ENCODE results near the gene RAB40C. TPM values are rescaled to one million over a fixed set of nuclear protein-coding genes. Genes with fewer than 3 reads are reported as not detected.

Gene RAB40C
- total and polyA plus RNA-seq, 9 of the 15 experiments (the other 6 are each of a cell fraction or from before 2014, with no cell fraction given), result 0.17 to 23.4 (median 8.7) TPM

DNA sequence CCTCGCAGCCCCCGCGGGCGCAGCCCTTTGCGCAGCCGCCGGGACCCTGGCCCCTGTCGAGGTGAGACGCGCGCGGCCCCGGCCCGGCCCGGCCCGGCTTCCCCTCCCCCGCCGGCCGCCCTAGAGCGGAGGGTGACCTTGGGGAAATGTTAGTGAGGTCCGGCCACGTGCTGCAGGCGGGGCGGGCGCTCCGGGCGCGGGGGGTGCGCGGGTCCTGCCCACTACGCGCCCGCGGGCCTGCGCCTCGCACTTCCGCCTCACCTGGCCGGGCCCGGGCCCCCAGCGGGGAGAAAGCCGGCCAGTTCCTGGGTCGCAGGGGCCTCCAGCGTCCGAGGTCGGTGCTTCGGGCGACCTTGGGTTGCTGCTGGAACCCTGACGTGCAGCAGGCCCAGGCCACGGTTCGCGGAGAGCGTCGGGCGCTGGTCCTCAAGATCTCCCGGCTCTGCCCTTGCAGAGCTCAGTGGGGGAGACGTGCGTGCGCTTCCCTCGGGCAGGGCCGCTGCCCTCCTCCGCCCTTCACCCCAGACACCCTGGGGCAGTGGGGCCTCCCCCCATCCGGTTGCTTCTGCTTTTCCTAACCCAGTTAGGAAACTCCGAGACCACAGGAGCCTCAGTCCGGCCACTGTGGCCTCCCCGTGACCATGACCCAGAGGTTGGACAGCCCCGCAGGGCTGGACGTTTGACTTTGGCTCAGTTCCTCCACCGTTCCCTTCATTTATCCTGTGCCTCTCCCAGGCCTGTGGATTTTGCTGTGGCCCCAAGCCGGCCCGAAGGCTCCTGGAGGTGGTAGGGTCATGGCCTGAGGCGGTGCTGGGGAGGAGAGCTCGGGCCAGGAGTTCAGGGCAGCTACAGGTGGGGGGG lies 52.6 kb downstream of the RAB40C start (continued):
- TF ChIP-seq, protein P1, sequence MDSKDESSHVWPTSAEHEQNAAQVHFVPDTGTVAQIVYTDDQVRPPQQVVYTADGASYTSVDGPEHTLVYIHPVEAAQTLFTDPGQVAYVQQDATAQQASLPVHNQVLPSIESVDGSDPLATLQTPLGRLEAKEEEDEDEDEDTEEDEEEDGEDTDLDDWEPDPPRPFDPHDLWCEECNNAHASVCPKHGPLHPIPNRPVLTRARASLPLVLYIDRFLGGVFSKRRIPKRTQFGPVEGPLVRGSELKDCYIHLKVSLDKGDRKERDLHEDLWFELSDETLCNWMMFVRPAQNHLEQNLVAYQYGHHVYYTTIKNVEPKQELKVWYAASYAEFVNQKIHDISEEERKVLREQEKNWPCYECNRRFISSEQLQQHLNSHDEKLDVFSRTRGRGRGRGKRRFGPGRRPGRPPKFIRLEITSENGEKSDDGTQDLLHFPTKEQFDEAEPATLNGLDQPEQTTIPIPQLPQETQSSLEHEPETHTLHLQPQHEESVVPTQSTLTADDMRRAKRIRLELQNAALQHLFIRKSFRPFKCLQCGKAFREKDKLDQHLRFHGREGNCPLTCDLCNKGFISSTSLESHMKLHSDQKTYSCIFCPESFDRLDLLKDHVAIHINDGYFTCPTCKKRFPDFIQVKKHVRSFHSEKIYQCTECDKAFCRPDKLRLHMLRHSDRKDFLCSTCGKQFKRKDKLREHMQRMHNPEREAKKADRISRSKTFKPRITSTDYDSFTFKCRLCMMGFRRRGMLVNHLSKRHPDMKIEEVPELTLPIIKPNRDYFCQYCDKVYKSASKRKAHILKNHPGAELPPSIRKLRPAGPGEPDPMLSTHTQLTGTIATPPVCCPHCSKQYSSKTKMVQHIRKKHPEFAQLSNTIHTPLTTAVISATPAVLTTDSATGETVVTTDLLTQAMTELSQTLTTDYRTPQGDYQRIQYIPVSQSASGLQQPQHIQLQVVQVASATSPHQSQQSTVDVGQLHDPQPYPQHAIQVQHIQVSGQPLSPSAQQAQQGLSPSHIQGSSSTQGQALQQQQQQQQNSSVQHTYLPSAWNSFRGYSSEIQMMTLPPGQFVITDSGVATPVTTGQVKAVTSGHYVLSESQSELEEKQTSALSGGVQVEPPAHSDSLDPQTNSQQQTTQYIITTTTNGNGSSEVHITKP (IDR thresholded peaks at IDR 0.05; ENCODE audit: partially characterized antibody), result no peak
- TF ChIP-seq HDAC1 (IDR thresholded peaks at IDR 0.05), result 0 out of 4 replicates have a peak, but pooled peaks of 1 of the 2 experiments have one; percentile 22
- no peak for TF ChIP-seq CREB1 (IDR thresholded peaks at IDR 0.05)
- TF ChIP-seq CREB1 (CRISPR knock-in tag; IDR thresholded peaks at IDR 0.05), result no peak
- TF ChIP-seq MEF2D (tag; conservative IDR thresholded peaks at IDR 0.05; ENCODE audit: low read depth), result no peak
- no peak for TF ChIP-seq ERF (CRISPR knock-in tag; IDR thresholded peaks at IDR 0.05)
- no peak for TF ChIP-seq ASH1L (IDR thresholded peaks at IDR 0.05; ENCODE audit: borderline replicate concordance, low read depth, partially characterized antibody)
- TF ChIP-seq, protein P2, sequence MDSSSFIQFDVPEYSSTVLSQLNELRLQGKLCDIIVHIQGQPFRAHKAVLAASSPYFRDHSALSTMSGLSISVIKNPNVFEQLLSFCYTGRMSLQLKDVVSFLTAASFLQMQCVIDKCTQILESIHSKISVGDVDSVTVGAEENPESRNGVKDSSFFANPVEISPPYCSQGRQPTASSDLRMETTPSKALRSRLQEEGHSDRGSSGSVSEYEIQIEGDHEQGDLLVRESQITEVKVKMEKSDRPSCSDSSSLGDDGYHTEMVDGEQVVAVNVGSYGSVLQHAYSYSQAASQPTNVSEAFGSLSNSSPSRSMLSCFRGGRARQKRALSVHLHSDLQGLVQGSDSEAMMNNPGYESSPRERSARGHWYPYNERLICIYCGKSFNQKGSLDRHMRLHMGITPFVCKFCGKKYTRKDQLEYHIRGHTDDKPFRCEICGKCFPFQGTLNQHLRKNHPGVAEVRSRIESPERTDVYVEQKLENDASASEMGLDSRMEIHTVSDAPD (CRISPR knock-in tag; IDR thresholded peaks at IDR 0.05), result no peak
- 0 out of 2 replicates have a peak, but pooled peaks have one; percentile 59 for TF ChIP-seq E2F3 (CRISPR knock-in tag; IDR thresholded peaks at IDR 0.05)
- no peak for TF ChIP-seq TOE1 (IDR thresholded peaks at IDR 0.05; ENCODE audit: borderline replicate concordance)
- TF ChIP-seq TOE1 (CRISPR knock-in tag; IDR thresholded peaks at IDR 0.05; ENCODE audit: borderline replicate concordance, low read depth), result 0 out of 2 replicates have a peak, but pooled peaks have one; percentile 46
- TF ChIP-seq ELF1 (tag; IDR thresholded peaks at IDR 0.05), result peak; percentile 74
- TF ChIP-seq, protein P3, sequence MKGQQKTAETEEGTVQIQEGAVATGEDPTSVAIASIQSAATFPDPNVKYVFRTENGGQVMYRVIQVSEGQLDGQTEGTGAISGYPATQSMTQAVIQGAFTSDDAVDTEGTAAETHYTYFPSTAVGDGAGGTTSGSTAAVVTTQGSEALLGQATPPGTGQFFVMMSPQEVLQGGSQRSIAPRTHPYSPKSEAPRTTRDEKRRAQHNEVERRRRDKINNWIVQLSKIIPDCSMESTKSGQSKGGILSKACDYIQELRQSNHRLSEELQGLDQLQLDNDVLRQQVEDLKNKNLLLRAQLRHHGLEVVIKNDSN (CRISPR knock-in tag; IDR thresholded peaks at IDR 0.05), result peak; percentile 56
- TF ChIP-seq ZNF347 (CRISPR knock-in tag; IDR thresholded peaks at IDR 0.05; ENCODE audit: low read depth), result no peak
- TF ChIP-seq MCM7 (IDR thresholded peaks at IDR 0.05), result no peak
- TF ChIP-seq, protein P4, sequence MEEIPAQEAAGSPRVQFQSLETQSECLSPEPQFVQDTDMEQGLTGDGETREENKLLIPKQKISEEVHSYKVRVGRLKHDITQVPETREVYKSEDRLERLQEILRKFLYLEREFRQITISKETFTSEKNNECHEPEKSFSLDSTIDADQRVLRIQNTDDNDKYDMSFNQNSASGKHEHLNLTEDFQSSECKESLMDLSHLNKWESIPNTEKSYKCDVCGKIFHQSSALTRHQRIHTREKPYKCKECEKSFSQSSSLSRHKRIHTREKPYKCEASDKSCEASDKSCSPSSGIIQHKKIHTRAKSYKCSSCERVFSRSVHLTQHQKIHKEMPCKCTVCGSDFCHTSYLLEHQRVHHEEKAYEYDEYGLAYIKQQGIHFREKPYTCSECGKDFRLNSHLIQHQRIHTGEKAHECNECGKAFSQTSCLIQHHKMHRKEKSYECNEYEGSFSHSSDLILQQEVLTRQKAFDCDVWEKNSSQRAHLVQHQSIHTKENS (CRISPR knock-in tag; IDR thresholded peaks at IDR 0.05), result no peak
- no peak for TF ChIP-seq ATF1 (CRISPR knock-in tag; IDR thresholded peaks at IDR 0.05)
- TF ChIP-seq ATF1 (tag; IDR thresholded peaks at IDR 0.05), result 0 out of 2 replicates have a peak, but pooled peaks have one; percentile 40
- TF ChIP-seq ESRRB (CRISPR knock-in tag; IDR thresholded peaks at IDR 0.05; ENCODE audit: borderline replicate concordance), result no peak
- TF ChIP-seq TRIM24 (IDR thresholded peaks at IDR 0.05), result no peak
- TF ChIP-seq HMGN3 (IDR thresholded peaks at IDR 0.05; ENCODE audit: borderline replicate concordance, extremely low read depth, insufficient read length, low read depth, low read length), result no peak
- no peak for TF ChIP-seq ZNF224 (CRISPR knock-in tag; IDR thresholded peaks at IDR 0.05)
